GM12864 (cell line): ENCODE results near the gene ANO10.

Experiments
- DNase-seq: peaks from one replicate; pipeline ENCODE4 v3.0.0-alpha.2; 2011; ENCODE audit warnings: low read depth
- H3K4me3 ChIP-seq: 2 replicates; pipeline ENCODE4 v1.5.1; 2011; ENCODE audit warnings: mild to moderate bottlenecking, low read depth, low read length, control low read depth
- TF ChIP-seq, protein P1 (sequence below): IDR thresholded peaks from 2 replicates; pipeline ENCODE4 v1.5.1; 2011; ENCODE audit warnings: low read depth, mild to moderate bottlenecking, moderate library complexity, low read length, control low read depth, inconsistent platforms; ENCODE audit errors: missing control alignments

ANO10 gene

DNA sequence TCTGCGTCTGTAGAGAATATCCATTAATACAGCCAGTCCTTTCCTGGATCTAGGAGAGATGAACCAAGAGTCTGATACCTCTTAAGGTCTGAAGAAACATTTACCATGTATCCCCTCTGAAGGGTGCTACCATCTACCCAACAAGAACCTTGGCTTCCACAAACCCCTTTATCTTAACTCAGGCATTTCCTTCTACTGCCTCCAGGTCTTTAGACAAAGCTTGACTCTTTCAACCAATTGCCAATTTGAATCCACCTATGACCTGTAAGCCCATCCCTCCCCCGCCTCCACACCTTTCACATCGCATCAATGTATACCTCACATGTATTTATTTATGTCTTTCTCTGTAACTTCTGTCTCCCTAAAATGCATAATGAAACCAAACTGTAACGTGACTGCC is 196.0 kb downstream of the ANO10 start:
- H3K4me3 ChIP-seq: no peak overlapping the region
- no peak for DNase-seq
- TF ChIP-seq, protein P1, sequence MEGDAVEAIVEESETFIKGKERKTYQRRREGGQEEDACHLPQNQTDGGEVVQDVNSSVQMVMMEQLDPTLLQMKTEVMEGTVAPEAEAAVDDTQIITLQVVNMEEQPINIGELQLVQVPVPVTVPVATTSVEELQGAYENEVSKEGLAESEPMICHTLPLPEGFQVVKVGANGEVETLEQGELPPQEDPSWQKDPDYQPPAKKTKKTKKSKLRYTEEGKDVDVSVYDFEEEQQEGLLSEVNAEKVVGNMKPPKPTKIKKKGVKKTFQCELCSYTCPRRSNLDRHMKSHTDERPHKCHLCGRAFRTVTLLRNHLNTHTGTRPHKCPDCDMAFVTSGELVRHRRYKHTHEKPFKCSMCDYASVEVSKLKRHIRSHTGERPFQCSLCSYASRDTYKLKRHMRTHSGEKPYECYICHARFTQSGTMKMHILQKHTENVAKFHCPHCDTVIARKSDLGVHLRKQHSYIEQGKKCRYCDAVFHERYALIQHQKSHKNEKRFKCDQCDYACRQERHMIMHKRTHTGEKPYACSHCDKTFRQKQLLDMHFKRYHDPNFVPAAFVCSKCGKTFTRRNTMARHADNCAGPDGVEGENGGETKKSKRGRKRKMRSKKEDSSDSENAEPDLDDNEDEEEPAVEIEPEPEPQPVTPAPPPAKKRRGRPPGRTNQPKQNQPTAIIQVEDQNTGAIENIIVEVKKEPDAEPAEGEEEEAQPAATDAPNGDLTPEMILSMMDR: no peak

DNA sequence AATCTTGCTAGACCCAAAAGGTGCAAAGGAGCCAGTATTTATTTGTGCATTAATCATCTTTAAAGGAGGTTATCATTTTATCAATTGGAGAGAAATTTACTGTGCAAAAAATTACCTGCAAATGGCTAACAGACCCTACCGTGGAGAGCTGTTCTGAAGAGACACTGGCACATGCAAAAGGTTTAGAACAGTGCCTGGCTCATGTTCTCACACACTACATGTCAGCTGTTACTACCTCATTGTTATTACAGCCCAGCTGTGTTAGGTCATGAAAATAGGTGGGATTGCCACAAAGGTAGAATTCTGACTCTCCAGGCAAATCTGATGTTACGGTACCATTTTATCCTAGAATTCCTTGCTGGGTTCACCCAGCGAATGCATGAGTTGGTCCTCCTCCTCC is 198.2 kb downstream of the ANO10 start:
- TF ChIP-seq, protein P1: no peak
- no peak overlapping the region for H3K4me3 ChIP-seq
- DNase-seq: no peak

DNA sequence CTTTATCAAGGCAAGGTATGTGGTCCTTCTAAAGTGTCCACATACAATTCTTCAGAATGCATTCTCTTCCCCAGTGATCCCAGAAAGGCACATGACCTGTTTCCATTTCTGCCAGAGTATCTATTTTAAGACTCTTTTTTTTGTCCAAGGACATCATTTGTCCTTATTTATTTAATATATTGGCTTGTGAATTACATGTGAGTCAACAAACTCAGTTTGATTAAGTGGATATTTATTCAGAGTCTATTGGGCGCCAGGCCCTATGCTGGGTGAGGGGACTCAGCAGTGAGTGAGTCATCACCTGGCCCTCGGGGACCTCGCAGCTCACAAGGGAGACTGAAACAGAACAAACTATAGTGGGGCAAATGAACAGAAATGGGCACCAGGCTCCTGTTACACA is 198.7 kb downstream of the ANO10 start:
- no peak for DNase-seq
- TF ChIP-seq, protein P1: no peak
- H3K4me3 ChIP-seq: no peak overlapping the region

DNA sequence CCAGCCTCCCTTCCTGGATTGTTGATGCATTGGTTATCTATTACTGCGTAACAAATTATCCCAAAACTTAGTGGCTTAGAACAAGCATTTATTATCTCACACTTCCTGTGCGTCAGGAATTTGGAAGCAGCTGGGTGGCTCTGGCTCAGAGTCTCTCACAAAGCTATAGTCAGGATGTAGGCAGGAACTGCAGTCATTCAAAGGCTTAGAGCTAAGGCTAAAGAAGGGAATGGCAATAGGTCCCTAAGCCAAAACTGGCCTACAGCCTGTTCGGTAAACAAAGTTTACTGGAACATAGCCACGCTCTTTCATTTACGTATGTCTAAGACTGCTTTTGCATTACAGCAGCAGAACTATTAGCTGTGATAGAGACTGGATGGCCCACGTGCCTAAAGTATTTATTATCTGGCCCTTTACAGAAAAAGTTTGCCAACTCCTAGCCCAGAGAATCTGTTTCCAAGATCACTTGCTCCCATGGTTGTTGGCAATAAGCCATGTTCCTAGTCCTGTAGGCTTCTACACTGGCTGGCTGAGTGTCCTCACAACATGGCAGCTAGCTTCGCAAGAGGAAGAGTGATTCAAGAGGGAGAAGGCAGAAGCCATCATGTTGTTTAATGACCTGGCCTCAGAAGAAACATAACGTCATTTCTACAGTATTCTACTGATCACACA is 203.1 kb downstream of the ANO10 start:
- no peak for DNase-seq
- TF ChIP-seq, protein P1: no peak

DNA sequence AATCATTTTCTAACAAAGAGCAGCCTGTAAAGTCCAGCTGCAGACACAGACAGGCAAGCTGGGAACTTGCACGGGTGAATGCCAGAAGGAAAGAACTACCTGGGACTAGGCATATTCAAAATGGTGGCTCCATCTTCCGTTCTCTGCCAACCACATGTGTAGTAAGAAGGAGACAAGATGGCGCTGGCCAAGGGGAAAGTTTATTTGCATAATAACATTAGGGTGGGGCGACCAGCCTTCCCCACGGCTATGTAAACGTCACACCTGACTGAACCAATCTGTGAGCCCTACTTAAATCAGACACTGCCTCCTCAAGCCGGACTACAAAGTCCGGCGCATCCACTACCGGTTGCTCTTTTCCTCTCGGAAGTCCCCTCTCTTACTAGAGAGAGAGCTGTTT is 204.7 kb downstream of the ANO10 start:
- DNase-seq: no peak
- no peak overlapping the region for H3K4me3 ChIP-seq
- TF ChIP-seq, protein P1: no peak

More for the DNA sequence above, 203.1 kb downstream of the ANO10 start:
- no peak overlapping the region for H3K4me3 ChIP-seq

DNA sequence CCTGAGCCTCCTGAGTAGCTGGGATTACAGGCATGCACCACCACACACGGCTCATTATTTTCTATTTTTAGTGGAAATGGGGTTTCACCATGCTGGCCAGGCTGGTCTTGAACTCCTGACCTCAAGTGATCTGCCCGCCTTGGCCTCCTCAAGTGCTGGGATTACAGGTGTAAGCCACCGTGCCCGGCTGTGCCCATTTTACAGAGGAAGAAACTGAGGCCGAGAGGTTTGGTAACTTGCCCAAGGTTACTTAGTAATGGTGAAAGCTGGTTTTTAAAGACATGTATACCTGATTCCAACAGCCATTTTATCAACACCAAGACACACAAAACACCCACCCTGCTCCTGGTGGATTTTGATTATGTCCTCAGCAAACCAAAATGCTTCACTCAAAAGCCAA is 206.7 kb downstream of the ANO10 start:
- TF ChIP-seq, protein P1: no peak
- no peak for DNase-seq

More for the DNA sequence above, 206.7 kb downstream of the ANO10 start:
- H3K4me3 ChIP-seq: no peak overlapping the region
